T-helper 17 cell (primary cell): Measurements from ENCODE around the gene PIGR. TPM values are rescaled to one million over a fixed set of nuclear protein-coding genes. Genes with fewer than 3 reads are reported as not detected.

Source experiments
- ATAC-seq: fragments of 150-1000 bp; cut with Tn5 transposase; 2 replicates; pipeline ENCODE4 v1.10.0; 2021; ENCODE audit warnings: mild to moderate bottlenecking, moderate library complexity
- DNase-seq, 3 donors: peaks; one replicate each; pipeline versions ENCODE4 v3.0.0 to v3.0.0-alpha.2; 2020 to 2021
- H3K9me3 ChIP-seq: one replicate; pipeline ENCODE4 v1.7.0; 2013; ENCODE audit warnings: low read length, mild to moderate bottlenecking; ENCODE audit not compliant: control insufficient read depth, poor library complexity, severe bottlenecking
- H3K27ac Mint-ChIP-seq: one replicate; pipeline ENCODE4 v1.8.0; 2022; ENCODE audit warnings: mild to moderate bottlenecking, moderate library complexity, mixed read lengths
- H3K27me3 Mint-ChIP-seq: one replicate; pipeline ENCODE4 v1.8.0; 2022; ENCODE audit warnings: mixed read lengths
- H3K36me3 Mint-ChIP-seq: one replicate; pipeline ENCODE4 v1.8.0; 2022; ENCODE audit warnings: low read depth, mixed read lengths
- H3K4me1 Mint-ChIP-seq: one replicate; pipeline ENCODE4 v1.8.0; 2022; ENCODE audit warnings: mild to moderate bottlenecking, mixed read lengths
- H3K4me3 Mint-ChIP-seq: one replicate; pipeline ENCODE4 v1.8.0; 2022; ENCODE audit warnings: mild to moderate bottlenecking, moderate library complexity, mixed read lengths
- total RNA-seq, 4 donors: library from RNA in 2 of 4; stranded (reverse) in 2 of 4; gene quantifications; one replicate each; pipeline ENCODE4 v1.2.3 and lab custom pipeline; 2022 to 2026

PIGR gene
- total RNA-seq, 2 donors from 2014 or later, result not detected

DNA sequence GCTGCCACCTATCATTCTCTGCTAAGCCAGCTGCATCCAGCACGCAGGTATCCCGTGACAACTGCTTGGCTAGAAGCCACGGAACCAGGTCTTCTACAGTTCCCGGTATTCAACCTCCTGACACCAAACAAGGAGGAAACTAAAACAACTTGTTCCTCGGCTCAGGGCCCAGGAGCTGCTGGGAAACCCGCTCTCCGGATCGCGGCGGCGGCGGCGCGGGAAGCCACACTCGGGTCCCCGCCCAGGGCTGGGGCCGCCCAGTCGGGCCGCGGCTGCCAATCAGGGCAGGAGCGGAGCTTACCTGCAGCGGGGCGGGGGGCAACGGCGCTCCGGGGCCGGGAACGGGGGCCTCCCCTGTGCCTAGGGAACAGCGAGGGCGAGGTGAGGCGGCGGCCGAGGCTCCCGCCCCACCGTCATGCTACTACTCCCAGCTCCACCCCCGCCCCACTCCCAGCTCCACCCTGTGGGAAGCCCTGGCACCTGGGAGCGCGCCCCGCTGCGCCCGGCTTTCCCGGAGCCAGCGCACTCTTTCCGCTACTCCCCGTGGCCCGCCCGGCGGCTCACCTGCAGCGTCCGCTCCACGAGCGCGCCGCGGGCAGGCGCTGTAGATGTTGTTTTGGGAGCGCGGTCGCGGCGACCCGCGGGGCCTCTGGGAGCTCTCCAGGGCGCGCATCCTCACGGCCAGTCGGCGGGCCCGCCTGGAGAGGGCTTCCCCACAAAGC lies 36.9 kb downstream of the PIGR start:
- Mint-ChIP-seq H3K36me3 (peaks cover 16% of the 10 kb centered on the region), H3K27ac (peak overlapping the region; percentile 69), H3K27me3 (no peaks in the 10 kb centered on the region), H3K4me3 (peak overlapping the region; percentile 84), H3K4me1 (peaks cover 63% of the 10 kb centered on the region)
- DNase-seq, result peak; percentile 44 to 49 (median 45)
- no peaks in the 10 kb centered on the region for H3K9me3 ChIP-seq
- peak; percentile 77 for ATAC-seq

DNA sequence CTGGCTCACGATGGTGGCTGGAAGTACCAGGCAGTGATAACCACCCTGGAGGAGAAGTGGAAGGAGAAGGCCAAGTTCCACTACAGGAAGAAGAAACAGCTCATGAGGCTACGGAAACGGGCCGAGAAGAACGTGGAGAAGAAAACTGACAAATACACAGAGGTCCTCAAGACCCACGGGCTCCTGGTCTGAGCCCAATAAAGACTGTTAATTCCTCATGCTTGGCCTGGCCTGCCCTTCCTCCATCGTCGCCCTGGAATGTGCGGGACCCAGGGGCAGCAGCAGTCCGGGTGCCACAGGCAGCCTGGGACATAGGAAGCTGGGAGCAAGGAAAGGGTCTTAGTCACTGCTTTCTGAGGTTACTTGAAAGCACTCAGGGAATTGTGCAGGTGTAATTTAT lies 38.2 kb downstream of the PIGR start:
- Mint-ChIP-seq H3K27ac (peak overlapping the region; percentile 87), H3K4me3 (peak overlapping the region; percentile 64), H3K36me3 (peaks cover 16% of the 10 kb centered on the region), H3K27me3 (no peaks in the 10 kb centered on the region), H3K4me1 (peaks cover 58% of the 10 kb centered on the region)
- no peaks in the 10 kb centered on the region for H3K9me3 ChIP-seq
- ATAC-seq, result no peak
- no peak for DNase-seq

DNA sequence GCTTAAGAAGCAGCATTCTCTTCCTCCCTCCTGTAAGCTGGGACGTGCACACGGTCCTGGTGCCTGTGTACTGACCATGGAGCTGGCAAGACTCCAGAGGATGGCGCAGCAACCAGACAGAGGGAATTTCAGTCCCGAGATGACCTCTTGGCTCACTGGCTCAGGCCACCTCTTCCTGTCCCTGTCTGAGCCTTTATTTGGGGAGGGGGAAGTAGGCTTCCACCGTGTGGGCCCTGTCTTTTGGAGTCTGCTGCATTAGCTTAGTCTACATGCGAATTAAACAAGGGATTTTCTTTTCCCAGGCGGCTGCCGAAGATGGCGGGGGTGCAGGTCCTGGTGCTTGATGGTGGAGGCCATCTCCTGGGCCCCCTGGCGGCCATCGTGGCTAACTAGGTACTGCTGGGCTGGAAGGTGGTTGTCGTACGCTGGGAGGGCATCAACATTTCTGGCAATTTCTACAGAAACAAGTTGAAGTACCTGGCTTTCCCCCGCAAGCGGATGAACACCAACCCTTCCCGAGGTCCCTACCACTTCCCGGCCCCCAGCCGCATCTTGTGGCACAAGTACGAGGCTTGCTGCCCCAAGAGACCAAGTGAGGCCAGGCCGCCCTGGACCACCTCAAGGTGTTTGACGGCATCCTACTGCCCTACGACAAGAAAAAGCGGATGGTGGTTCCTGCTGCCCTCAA lies 38.8 kb downstream of the PIGR start:
- DNase-seq (no peak), ATAC-seq (no peak)
- H3K9me3 ChIP-seq, result no peaks in the 10 kb centered on the region
- Mint-ChIP-seq H3K27ac (peak overlapping the region; percentile 87), H3K27me3 (no peaks in the 10 kb centered on the region), H3K4me1 (peaks cover 54% of the 10 kb centered on the region), H3K36me3 (peaks cover 16% of the 10 kb centered on the region), H3K4me3 (peak overlapping the region; percentile 64)

DNA sequence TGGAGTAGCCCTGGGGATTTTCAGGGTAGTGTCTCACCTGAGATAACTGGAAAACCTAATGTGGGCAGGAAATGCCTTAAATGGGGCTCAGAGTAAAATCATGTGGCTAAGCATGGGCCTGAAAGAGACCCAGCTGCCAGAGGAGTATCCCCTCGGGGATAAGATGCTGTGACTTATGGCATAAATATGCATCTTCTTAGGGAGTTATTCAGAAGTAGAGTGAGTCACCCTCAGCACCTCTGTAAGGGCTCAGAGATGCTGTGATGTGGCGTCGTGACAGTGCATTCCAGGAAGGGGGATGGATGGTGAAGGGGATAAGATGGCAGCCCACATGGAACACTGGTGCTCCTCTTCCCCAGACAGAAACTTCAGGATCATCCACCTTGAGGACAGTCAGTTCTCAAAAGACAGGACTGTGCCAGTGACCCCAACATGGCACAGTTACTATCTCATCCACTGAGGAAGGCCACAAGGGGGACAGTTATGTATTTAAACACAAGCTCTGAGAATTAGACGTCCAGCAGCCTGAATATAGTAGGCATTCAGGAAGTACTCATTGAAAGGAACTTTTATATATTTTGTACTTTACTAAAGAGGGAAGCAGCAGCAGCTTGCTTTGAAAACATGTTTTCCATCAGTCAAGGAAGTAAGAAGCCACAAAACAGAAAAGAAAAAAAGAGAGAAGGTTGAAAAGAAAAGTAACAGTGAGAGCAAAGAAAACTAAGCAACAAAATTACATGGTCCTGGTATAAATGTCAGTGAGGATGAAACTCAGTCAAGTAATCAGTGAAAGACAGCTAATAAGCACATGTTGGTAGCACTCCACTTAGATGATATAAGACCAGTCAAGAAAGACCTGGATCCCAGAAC lies 40.7 kb downstream of the PIGR start:
- H3K36me3 Mint-ChIP-seq, result peaks cover 14% of the 10 kb centered on the region
- H3K9me3 ChIP-seq, result no peaks in the 10 kb centered on the region
- peak overlapping the region; percentile 97 for H3K27ac Mint-ChIP-seq
- peaks cover 47% of the 10 kb centered on the region for H3K4me1 Mint-ChIP-seq
- no peaks in the 10 kb centered on the region for H3K27me3 Mint-ChIP-seq
- no peak for DNase-seq
- ATAC-seq, result peak; percentile 26
- H3K4me3 Mint-ChIP-seq, result peak overlapping the region; percentile 85

DNA sequence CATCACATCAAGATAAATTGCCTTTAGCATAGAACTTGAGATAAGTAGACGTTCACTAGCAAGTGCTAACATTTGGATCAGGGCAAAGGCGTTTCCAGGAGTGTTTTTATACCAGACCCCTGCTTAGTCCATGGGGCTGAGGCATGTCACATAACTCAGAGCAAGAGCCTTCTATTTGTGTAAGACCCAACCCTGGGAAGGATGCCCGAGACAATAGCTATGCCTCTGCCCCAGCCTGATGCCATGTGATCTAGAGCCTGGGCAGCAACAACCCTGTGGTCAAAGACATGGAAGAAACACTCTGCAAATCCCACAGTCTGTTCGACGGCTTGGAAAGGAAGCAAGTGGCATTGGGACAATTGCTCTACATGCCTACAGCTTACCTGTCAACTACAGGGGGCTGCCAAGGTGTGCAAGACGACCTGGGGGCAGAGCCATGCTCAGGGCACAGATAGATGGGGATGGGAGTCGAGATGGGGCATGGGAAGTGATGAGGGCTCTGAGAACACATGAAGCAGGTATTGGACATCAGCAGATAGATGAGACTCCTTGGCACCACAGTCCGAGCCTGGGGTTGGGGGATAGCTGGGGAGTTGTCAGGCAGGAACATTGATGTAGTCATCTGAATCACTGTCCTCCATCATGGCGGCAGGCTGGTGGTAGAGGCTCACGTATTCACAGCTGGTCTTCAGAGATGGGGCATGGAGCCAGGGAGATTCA lies 41.7 kb downstream of the PIGR start:
- H3K4me1 Mint-ChIP-seq, result peaks cover 45% of the 10 kb centered on the region
- peak overlapping the region; percentile 97 for H3K27ac Mint-ChIP-seq
- peaks cover 14% of the 10 kb centered on the region for H3K36me3 Mint-ChIP-seq
- peak overlapping the region; percentile 4 for H3K4me3 Mint-ChIP-seq
- DNase-seq (no peak), ATAC-seq (no peak)
- no peaks in the 10 kb centered on the region for H3K27me3 Mint-ChIP-seq
- no peaks in the 10 kb centered on the region for H3K9me3 ChIP-seq

DNA sequence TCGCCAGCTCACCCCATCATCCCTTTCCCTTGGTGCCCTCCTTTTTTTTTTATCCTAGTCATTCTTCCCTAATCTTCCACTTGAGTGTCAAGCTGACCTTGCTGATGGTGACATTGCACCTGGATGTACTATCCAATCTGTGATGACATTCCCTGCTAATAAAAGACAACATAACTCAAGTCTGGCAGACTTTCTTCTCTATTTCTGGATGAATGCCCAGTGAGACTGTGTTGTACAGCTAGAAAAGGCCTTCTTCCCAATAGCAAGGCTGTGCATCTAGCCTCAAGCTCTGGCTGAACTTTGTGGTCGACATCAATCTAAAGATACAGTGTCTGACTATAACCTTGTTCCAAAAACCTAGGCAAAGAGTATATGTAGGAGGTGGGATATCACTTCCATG lies 42.6 kb downstream of the PIGR start:
- H3K4me1 Mint-ChIP-seq, result peaks cover 45% of the 10 kb centered on the region
- no peak for ATAC-seq
- no peaks in the 10 kb centered on the region for H3K27me3 Mint-ChIP-seq
- H3K27ac Mint-ChIP-seq, result peak overlapping the region; percentile 97
- no peak overlapping the region for H3K4me3 Mint-ChIP-seq
- no peak for DNase-seq
- no peaks in the 10 kb centered on the region for H3K9me3 ChIP-seq
- H3K36me3 Mint-ChIP-seq, result peaks cover 14% of the 10 kb centered on the region

DNA sequence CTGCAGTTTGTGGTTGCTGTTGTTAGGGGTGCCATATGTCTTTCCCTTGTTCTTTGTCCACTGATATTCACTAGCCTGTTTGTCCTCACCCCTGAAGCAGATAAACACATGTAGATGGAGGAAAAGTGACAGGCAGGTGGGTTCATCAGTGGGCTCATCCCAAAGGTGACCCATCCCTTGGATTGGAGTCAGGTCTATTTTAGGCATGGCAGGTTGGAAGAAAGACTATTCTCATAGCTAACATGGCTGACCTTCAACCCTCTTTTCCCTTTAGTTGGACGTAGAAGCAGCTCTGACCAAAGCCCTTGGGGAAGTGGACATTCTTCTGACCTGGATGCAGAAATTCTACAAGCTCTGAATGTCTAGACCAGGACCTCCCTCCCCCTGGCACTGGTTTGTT lies 43.6 kb downstream of the PIGR start:
- ATAC-seq (no peak), DNase-seq (no peak)
- Mint-ChIP-seq H3K27ac (peak overlapping the region; percentile 32), H3K4me3 (no peak overlapping the region), H3K27me3 (peaks cover 1% of the 10 kb centered on the region), H3K4me1 (peaks cover 40% of the 10 kb centered on the region), H3K36me3 (peaks cover 12% of the 10 kb centered on the region)
- no peaks in the 10 kb centered on the region for H3K9me3 ChIP-seq

DNA sequence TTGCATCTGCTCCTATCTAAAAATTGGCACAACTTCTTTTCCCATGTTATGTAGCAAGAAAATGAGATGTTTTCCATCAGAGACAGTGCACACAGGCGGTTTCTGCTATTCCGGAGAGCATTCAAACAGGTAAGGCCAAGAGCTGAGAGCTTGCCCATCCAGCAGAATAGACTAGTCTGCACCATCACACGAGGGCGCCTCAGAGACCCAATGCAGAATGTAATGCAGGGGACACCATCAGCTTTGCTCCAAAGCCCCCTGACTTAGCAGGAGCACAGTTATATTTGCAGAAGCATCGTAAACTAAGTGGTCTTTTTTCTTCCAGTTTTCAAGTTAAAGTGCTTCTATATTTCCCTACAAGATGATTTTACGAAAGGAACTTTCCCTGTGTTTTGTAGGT lies 44.3 kb downstream of the PIGR start:
- H3K27ac Mint-ChIP-seq, result peak overlapping the region; percentile 6
- DNase-seq (no peak), ATAC-seq (no peak)
- no peaks in the 10 kb centered on the region for H3K9me3 ChIP-seq
- H3K27me3 Mint-ChIP-seq, result peaks cover 7% of the 10 kb centered on the region
- H3K4me3 Mint-ChIP-seq, result no peak overlapping the region
- peaks cover 42% of the 10 kb centered on the region for H3K4me1 Mint-ChIP-seq
- peaks cover 12% of the 10 kb centered on the region for H3K36me3 Mint-ChIP-seq

DNA sequence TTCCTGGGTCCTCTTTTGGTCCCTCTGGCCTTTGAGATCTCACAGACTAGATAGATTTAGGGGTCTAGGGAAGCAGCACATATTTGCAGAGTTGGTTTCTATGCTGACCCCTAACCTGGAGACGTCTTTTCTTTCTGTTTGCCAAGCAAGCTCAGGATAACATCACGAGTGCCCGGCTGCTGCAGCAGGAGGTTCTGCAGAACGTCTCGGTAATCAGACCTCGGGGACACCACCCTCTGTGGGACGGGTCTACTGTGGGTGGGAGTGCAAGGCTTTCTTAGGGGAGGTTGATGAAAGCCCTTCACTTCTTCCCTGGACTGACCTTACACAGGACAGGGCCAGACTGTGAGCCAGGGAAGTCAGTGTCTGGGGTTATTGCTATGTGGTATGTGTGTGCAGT lies 46.1 kb downstream of the PIGR start:
- Mint-ChIP-seq H3K36me3 (peaks cover 6% of the 10 kb centered on the region), H3K4me3 (no peak overlapping the region)
- no peak for DNase-seq

DNA sequence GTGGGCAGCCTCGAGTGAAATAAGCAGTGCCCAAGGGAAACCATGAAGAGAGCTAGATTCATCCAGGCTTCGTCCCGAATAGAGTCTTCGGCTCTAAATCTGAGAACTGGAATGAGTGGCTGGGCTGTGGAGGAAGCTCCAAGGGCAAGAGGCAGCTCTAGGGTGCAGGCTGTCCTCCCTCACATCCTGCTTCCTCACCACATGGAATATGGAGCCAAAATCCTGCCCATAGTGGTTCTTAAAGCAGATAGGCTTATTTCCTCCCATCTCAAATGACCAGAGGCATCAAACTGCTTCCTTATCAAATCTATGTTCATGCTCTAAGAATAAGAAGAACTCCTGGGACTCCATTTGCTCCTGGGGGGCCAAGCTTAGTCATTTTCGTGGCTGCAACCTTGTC lies 46.5 kb downstream of the PIGR start:
- Mint-ChIP-seq H3K27me3 (peaks cover 14% of the 10 kb centered on the region), H3K27ac (peak overlapping the region; percentile 72), H3K4me1 (peaks cover 21% of the 10 kb centered on the region), H3K36me3 (peaks cover 4% of the 10 kb centered on the region), H3K4me3 (no peak overlapping the region)
- ATAC-seq (no peak), DNase-seq (no peak)
- H3K9me3 ChIP-seq, result no peaks in the 10 kb centered on the region

More for the DNA sequence above, 46.1 kb downstream of the PIGR start:
- H3K4me1 Mint-ChIP-seq, result peaks cover 26% of the 10 kb centered on the region
- ATAC-seq, result no peak
- H3K27me3 Mint-ChIP-seq, result peaks cover 14% of the 10 kb centered on the region
- H3K27ac Mint-ChIP-seq, result peak overlapping the region; percentile 72
- no peaks in the 10 kb centered on the region for H3K9me3 ChIP-seq

DNA sequence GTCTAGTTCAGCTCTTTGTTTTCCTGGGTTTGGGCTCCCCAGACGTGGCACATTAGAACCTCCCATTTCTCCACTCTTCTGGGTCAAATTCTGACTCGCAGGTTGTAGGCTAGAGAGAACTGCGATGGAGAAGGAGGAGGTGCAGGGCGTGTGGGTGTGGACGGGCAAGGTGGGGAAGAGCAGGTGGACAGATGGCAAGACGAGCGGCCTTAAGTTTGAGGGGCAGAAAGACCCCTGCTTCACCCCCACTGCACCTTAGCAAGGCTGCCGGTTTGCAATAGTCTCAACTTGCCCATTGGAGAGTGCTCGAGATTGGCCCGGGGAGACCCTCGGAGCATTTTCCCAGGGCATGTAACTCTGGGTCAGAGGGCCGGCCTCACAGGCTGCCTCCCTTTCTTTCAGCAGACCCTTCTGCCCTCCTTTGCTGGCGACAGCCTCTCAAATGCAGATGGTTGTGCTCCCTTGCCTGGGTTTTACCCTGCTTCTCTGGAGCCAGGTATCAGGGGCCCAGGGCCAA lies 47.3 kb downstream of the PIGR start:
- ATAC-seq, result no peak
- no peak overlapping the region for H3K4me3 Mint-ChIP-seq
- no peak for DNase-seq
- no peaks in the 10 kb centered on the region for H3K9me3 ChIP-seq
- H3K36me3 Mint-ChIP-seq, result peaks cover 2% of the 10 kb centered on the region
- peaks cover 20% of the 10 kb centered on the region for H3K27me3 Mint-ChIP-seq
- peak overlapping the region; percentile 60 for H3K27ac Mint-ChIP-seq
- H3K4me1 Mint-ChIP-seq, result peaks cover 19% of the 10 kb centered on the region

DNA sequence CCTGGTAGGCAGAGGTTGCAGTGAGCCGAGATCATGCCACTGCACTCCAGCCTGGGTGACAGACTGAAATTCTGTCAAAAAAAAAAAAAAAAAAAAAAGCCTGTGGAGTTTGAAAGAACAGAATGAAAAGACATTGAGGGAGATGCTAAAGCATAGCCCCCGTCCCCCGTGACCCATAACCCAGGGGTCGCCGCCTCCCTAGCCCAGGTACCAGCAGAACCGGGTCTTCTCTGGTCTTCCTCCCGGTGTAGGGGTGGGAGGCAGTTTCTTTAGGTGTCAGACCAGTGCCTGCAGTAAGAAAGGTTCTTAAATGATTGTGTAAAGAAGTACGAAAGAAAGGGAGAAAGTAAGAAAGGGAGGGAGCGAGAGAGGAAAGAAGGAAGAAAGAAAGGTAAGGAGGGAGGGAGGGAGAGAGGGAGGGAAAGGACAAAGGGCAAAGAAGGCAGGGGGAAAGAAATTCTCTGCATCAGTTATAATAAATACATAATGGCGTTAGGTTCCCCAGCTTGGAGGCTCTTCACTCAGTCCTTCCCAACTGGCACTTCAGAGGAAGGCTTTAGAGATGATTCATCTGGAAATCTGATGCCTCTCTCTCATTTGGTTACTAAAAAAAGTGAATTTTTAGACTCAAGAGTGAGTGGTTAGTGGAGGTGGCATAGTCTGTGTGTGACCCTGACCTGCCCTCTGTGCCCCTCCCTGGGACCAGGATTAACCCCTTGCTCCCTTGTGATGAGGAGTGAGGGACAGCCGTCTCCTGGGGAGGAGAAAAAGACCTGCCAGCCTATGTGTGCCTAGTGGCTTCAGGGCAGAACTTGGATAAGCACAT lies 48.0 kb downstream of the PIGR start:
- Mint-ChIP-seq H3K4me1 (peaks cover 15% of the 10 kb centered on the region), H3K4me3 (no peak overlapping the region), H3K27me3 (peaks cover 23% of the 10 kb centered on the region), H3K27ac (peak overlapping the region; percentile 60), H3K36me3 (no peaks in the 10 kb centered on the region)
- DNase-seq (no peak), ATAC-seq (no peak)
- no peaks in the 10 kb centered on the region for H3K9me3 ChIP-seq
